Measurements from ENCODE around the gene OPN1MW2. TPM values are rescaled to one million over a fixed set of nuclear protein-coding genes. Genes with fewer than 3 reads are reported as not detected.
"Not testable (repeated sequence)": the region's sequence is repeated elsewhere in the genome, so short reads cannot be mapped to it uniquely, and the experiment has no call there.

Gene OPN1MW2
- total RNA-seq, 1 donor from 2014 or later = not detected

GRCh38 chrX:154269245-154269644 lies 49.7 kb downstream of the OPN1MW2 start:
- DNase-seq (ENCODE audit: low spot score) = not testable (repeated sequence)

Other genes starting within 250 kb of the OPN1MW2 start
- 69.5 TPM for gene HCFC1, start 247.9 kb upstream of the OPN1MW2 start, total RNA-seq
- gene TMEM187, start 247.0 kb upstream of the OPN1MW2 start, total RNA-seq = 14.4 TPM
- gene IRAK1, start 199.9 kb upstream of the OPN1MW2 start, total RNA-seq = 108 TPM
- 64.9 TPM for gene MECP2, start 122.0 kb upstream of the OPN1MW2 start, total RNA-seq
- not detected for gene OPN1LW, start 75.5 kb upstream of the OPN1MW2 start, total RNA-seq
- not detected for gene OPN1MW, start 37.2 kb upstream of the OPN1MW2 start, total RNA-seq
- gene OPN1MW3, start 37.8 kb downstream of the OPN1MW2 start, total RNA-seq = not detected
- gene TEX28, start 75.4 kb downstream of the OPN1MW2 start, total RNA-seq = not detected
- gene TKTL1, start 76.0 kb downstream of the OPN1MW2 start, total RNA-seq = not detected
- 2,367 TPM for gene FLNA, start 154.9 kb downstream of the OPN1MW2 start, total RNA-seq
- gene EMD, start 159.5 kb downstream of the OPN1MW2 start, total RNA-seq = 62.6 TPM
- 1,937 TPM for gene RPL10, start 178.6 kb downstream of the OPN1MW2 start, total RNA-seq
- 28.2 TPM for gene DNASE1L1, start 189.5 kb downstream of the OPN1MW2 start, total RNA-seq
- 49.8 TPM for gene TAFAZZIN, start 191.8 kb downstream of the OPN1MW2 start, total RNA-seq
- gene ATP6AP1, start 208.9 kb downstream of the OPN1MW2 start, total RNA-seq = 108 TPM
- gene GDI1, start 217.4 kb downstream of the OPN1MW2 start, total RNA-seq = 157 TPM
- gene FAM50A, start 224.4 kb downstream of the OPN1MW2 start, total RNA-seq = 71.3 TPM
- gene PLXNA3, start 238.5 kb downstream of the OPN1MW2 start, total RNA-seq = 75.6 TPM

All from mucosa of gallbladder (tissue), 1 donor.